HG02973 (cell line): ENCODE measurements around the gene MAPRE2.
A peak's percentile ranks its signal among the peaks of the same experiment; 100 is the strongest.

ENCODE experiments used
- ATAC-seq: cut with Tn5 transposase; IDR thresholded peaks from one replicate; pipeline ENCODE4 v1.9.1; 2021; ENCODE audit warnings: moderate library complexity; ENCODE audit not compliant: unreplicated experiment

MAPRE2 gene

GRCh38 chr18:35032113-35032512 lies 9.1 kb upstream of the MAPRE2 start:
- no peak for ATAC-seq

- no peak for ATAC-seq
These were observed 3.2 kb upstream of the MAPRE2 start for GRCh38 chr18:35038029-35038428.

- ATAC-seq, result peak; percentile 43
These were observed 2.2 kb upstream of the MAPRE2 start for GRCh38 chr18:35038881-35039491.

GRCh38 chr18:35040638-35040987 lies 600 bp upstream of the MAPRE2 start:
- ATAC-seq, result no peak

GRCh38 chr18:35041815-35042387 lies 688 bp downstream of the MAPRE2 start:
- no peak for ATAC-seq

GRCh38 chr18:35042389-35043071 lies 1.3 kb downstream of the MAPRE2 start:
- no peak for ATAC-seq

- ATAC-seq, result no peak
These were observed 2.0 kb downstream of the MAPRE2 start for GRCh38 chr18:35043207-35043606.

- ATAC-seq, result no peak
These were observed 3.9 kb downstream of the MAPRE2 start for GRCh38 chr18:35045121-35045520.

GRCh38 chr18:35045806-35046205 lies 4.6 kb downstream of the MAPRE2 start:
- no peak for ATAC-seq

- no peak for ATAC-seq
These were observed 6.6 kb downstream of the MAPRE2 start for GRCh38 chr18:35047697-35048292.

- peak; percentile 6 for ATAC-seq
These were observed 8.2 kb downstream of the MAPRE2 start for GRCh38 chr18:35049111-35050027.

- peak; percentile 36 for ATAC-seq
These were observed 8.9 kb downstream of the MAPRE2 start for GRCh38 chr18:35050028-35050546.

GRCh38 chr18:35050705-35051195 lies 9.5 kb downstream of the MAPRE2 start:
- no peak for ATAC-seq

GRCh38 chr18:35051641-35052377 lies 10.6 kb downstream of the MAPRE2 start:
- ATAC-seq, result no peak

- ATAC-seq, result no peak
These were observed 13.2 kb downstream of the MAPRE2 start for GRCh38 chr18:35054401-35054800.

- no peak for ATAC-seq
These were observed 13.9 kb downstream of the MAPRE2 start for GRCh38 chr18:35055105-35055504.

- no peak for ATAC-seq
These were observed 14.5 kb downstream of the MAPRE2 start for GRCh38 chr18:35055726-35056125.

GRCh38 chr18:35059280-35059927 lies 18.2 kb downstream of the MAPRE2 start:
- no peak for ATAC-seq

GRCh38 chr18:35060122-35060815 lies 19.1 kb downstream of the MAPRE2 start:
- ATAC-seq, result no peak
